ENCODE results near the gene SEPTIN8.

The SEPTIN8 gene

GRCh38 chr5:132781029-132781428 lies 4.0 kb upstream of the SEPTIN8 start:
- Histone ChIP-seq H3K4me2 (ENCODE audit: low read depth, low read length, poor library complexity, severe bottlenecking) (no peak overlapping the region), H3K27me3 (ENCODE audit: insufficient read depth, low read length, poor library complexity, severe bottlenecking) (no peaks in the 10 kb centered on the region), H3K4me3 (ENCODE audit: low read length, poor library complexity, severe bottlenecking) (no peak overlapping the region), H3K9ac (ENCODE audit: low read depth, low read length, poor library complexity, severe bottlenecking) (no peak overlapping the region), H3K36me3 (ENCODE audit: insufficient read depth, low read length) (no peaks in the 10 kb centered on the region), H2AFZ (ENCODE audit: low read length) (no peak overlapping the region), H3K79me2 (ENCODE audit: insufficient read depth, low read length) (no peaks in the 10 kb centered on the region), H3K4me1 (ENCODE audit: insufficient read depth, low read length, poor library complexity, severe bottlenecking) (peaks cover 4% of the 10 kb centered on the region), H4K20me1 (ENCODE audit: insufficient read depth, low read length, poor library complexity, severe bottlenecking) (no peaks in the 10 kb centered on the region), H3K9me3 (ENCODE audit: insufficient read depth, low read depth, low read length) (no peaks in the 10 kb centered on the region), H3F3A (ENCODE audit: low read depth) (no peaks in the 10 kb centered on the region), H3K9me2 (replicated peaks; ENCODE audit: low read depth, low read length) (no peaks in the 10 kb centered on the region)
- TF ChIP-seq EZH2phosphoT487 (IDR thresholded peaks at IDR 0.05; ENCODE audit: borderline replicate concordance) (no peak), CTCF (conservative IDR thresholded peaks at IDR 0.05; ENCODE audit: low read length) (no peak)

GRCh38 chr5:132780577-132780976 lies 3.5 kb upstream of the SEPTIN8 start:
- no peaks in the 10 kb centered on the region for H3F3A ChIP-seq (ENCODE audit: low read depth)
- no peaks in the 10 kb centered on the region for H3K9me3 ChIP-seq (ENCODE audit: insufficient read depth, low read depth, low read length)
- H3K9me2 ChIP-seq (replicated peaks; ENCODE audit: low read depth, low read length): no peaks in the 10 kb centered on the region
- no peaks in the 10 kb centered on the region for H3K27me3 ChIP-seq (ENCODE audit: insufficient read depth, low read length, poor library complexity, severe bottlenecking)
- no peaks in the 10 kb centered on the region for H3K36me3 ChIP-seq (ENCODE audit: insufficient read depth, low read length)
- peaks cover 4% of the 10 kb centered on the region for H3K4me1 ChIP-seq (ENCODE audit: insufficient read depth, low read length, poor library complexity, severe bottlenecking)
- no peak overlapping the region for H3K9ac ChIP-seq (ENCODE audit: low read depth, low read length, poor library complexity, severe bottlenecking)
- no peak overlapping the region for H2AFZ ChIP-seq (ENCODE audit: low read length)
- TF ChIP-seq CTCF (conservative IDR thresholded peaks at IDR 0.05; ENCODE audit: low read length) (no peak), EZH2phosphoT487 (IDR thresholded peaks at IDR 0.05; ENCODE audit: borderline replicate concordance) (no peak)
- H3K4me3 ChIP-seq (ENCODE audit: low read length, poor library complexity, severe bottlenecking): no peak overlapping the region
- no peaks in the 10 kb centered on the region for H4K20me1 ChIP-seq (ENCODE audit: insufficient read depth, low read length, poor library complexity, severe bottlenecking)
- H3K4me2 ChIP-seq (ENCODE audit: low read depth, low read length, poor library complexity, severe bottlenecking): no peak overlapping the region
- H3K79me2 ChIP-seq (ENCODE audit: insufficient read depth, low read length): no peaks in the 10 kb centered on the region

- no peak overlapping the region for H3K4me2 ChIP-seq (ENCODE audit: low read depth, low read length, poor library complexity, severe bottlenecking)
- H4K20me1 ChIP-seq (ENCODE audit: insufficient read depth, low read length, poor library complexity, severe bottlenecking): no peaks in the 10 kb centered on the region
- no peak overlapping the region for H2AFZ ChIP-seq (ENCODE audit: low read length)
- H3K4me3 ChIP-seq (ENCODE audit: low read length, poor library complexity, severe bottlenecking): no peak overlapping the region
- no peaks in the 10 kb centered on the region for H3K9me2 ChIP-seq (replicated peaks; ENCODE audit: low read depth, low read length)
- no peaks in the 10 kb centered on the region for H3K36me3 ChIP-seq (ENCODE audit: insufficient read depth, low read length)
- H3K79me2 ChIP-seq (ENCODE audit: insufficient read depth, low read length): no peaks in the 10 kb centered on the region
- no peak overlapping the region for H3K9ac ChIP-seq (ENCODE audit: low read depth, low read length, poor library complexity, severe bottlenecking)
- TF ChIP-seq EZH2phosphoT487 (IDR thresholded peaks at IDR 0.05; ENCODE audit: borderline replicate concordance) (no peak), CTCF (conservative IDR thresholded peaks at IDR 0.05; ENCODE audit: low read length) (no peak)
- no peaks in the 10 kb centered on the region for H3F3A ChIP-seq (ENCODE audit: low read depth)
- no peaks in the 10 kb centered on the region for H3K9me3 ChIP-seq (ENCODE audit: insufficient read depth, low read depth, low read length)
- H3K27me3 ChIP-seq (ENCODE audit: insufficient read depth, low read length, poor library complexity, severe bottlenecking): no peaks in the 10 kb centered on the region
- H3K4me1 ChIP-seq (ENCODE audit: insufficient read depth, low read length, poor library complexity, severe bottlenecking): peaks cover 4% of the 10 kb centered on the region
Measured at GRCh38 chr5:132779961-132780360, 2.9 kb upstream of the SEPTIN8 start.
